ENCODE data around the gene DUT.

DUT gene

GRCh38 chr15:48373821-48374451, 42.7 kb downstream of the DUT start:
- DNase-seq = no peak

- DNase-seq = no peak
These were observed 43.2 kb downstream of the DUT start for GRCh38 chr15:48374472-48374871.

GRCh38 chr15:48375767-48376166, 44.5 kb downstream of the DUT start:
- no peak for DNase-seq

GRCh38 chr15:48380198-48380597, 49.0 kb downstream of the DUT start:
- no peak for DNase-seq

- no peak for DNase-seq
These were observed 50.6 kb downstream of the DUT start for GRCh38 chr15:48381861-48382260.

- no peak for DNase-seq
These were observed 51.8 kb downstream of the DUT start for GRCh38 chr15:48383031-48383430.

GRCh38 chr15:48384616-48385015, 53.4 kb downstream of the DUT start:
- DNase-seq = no peak

GRCh38 chr15:48385031-48385830, 54.0 kb downstream of the DUT start:
- DNase-seq = no peak

GRCh38 chr15:48388016-48388851, 57.0 kb downstream of the DUT start:
- no peak for DNase-seq

GRCh38 chr15:48388910-48389309, 57.7 kb downstream of the DUT start:
- DNase-seq = no peak

GRCh38 chr15:48389691-48390143, 58.5 kb downstream of the DUT start:
- no peak for DNase-seq

GRCh38 chr15:48391950-48392349, 60.7 kb downstream of the DUT start:
- no peak for DNase-seq

GRCh38 chr15:48392356-48392755, 61.1 kb downstream of the DUT start:
- no peak for DNase-seq

All from activated CD4-positive, CD25-positive, alpha-beta regulatory T cell (primary cell).